HepG2 (cell line): Measurements from ENCODE around the gene ST6GALNAC4.

Experiments
- CEBPZ ChIP-seq: IDR thresholded peaks from 2 replicates; pipeline ENCODE4 v1.6.1; 2012; ENCODE audit warnings: low read length, improper control_type of control experiment
- CTCF ChIP-seq: sonication (generic); formaldehyde crosslinking; IDR thresholded peaks from 2 replicates; pipeline ENCODE4 v1.5.0; 2020; ENCODE audit warnings: mild to moderate bottlenecking, missing genetic modification reagents, moderate library complexity
- EZH2 ChIP-seq: conservative IDR thresholded peaks from 2 replicates; pipeline ENCODE4 v1.6.1; 2012; ENCODE audit warnings: mild to moderate bottlenecking, low read depth, low read length, moderate library complexity
- FOXK1 ChIP-seq: sonication (generic); formaldehyde crosslinking; IDR thresholded peaks from 2 replicates; pipeline ENCODE4 v1.4.0; 2020; ENCODE audit warnings: low read depth, missing genetic modification reagents, borderline replicate concordance
- JUN ChIP-seq: sonication (generic); formaldehyde crosslinking; IDR thresholded peaks from 2 replicates; pipeline ENCODE4 v1.4.0; 2020; ENCODE audit warnings: mild to moderate bottlenecking, missing genetic modification reagents
- POLR2A ChIP-seq, 2 experiments: IDR thresholded peaks; 2 replicates each; pipeline ENCODE4 v1.6.1; 2011; ENCODE audit warnings: low read depth in 2 of 2, low read length in 2 of 2, mild to moderate bottlenecking in 1 of 2, moderate library complexity in 1 of 2; ENCODE audit not compliant: insufficient read depth in 1 of 2
- RNF2 ChIP-seq: fragments of 450-650 bp; conservative IDR thresholded peaks from 2 replicates; pipeline ENCODE4 v1.6.1; 2016; ENCODE audit warnings: low read depth
- RORA ChIP-seq: sonication (generic); formaldehyde crosslinking; IDR thresholded peaks from 2 replicates; pipeline ENCODE4 v1.5.0; 2020; ENCODE audit warnings: mild to moderate bottlenecking, missing genetic modification reagents, moderate library complexity
- TGIF2 ChIP-seq: IDR thresholded peaks from 2 replicates; pipeline ENCODE4 v1.6.1; 2016; ENCODE audit warnings: control low read depth, missing compliant biosample characterization
- ZNF143 ChIP-seq: sonication (generic); formaldehyde crosslinking; IDR thresholded peaks from 2 replicates; pipeline ENCODE4 v1.4.0; 2020; ENCODE audit warnings: missing genetic modification reagents
- ZNF350 ChIP-seq: sonication (generic); formaldehyde crosslinking; IDR thresholded peaks from 2 replicates; pipeline ENCODE4 v1.4.0; 2020; ENCODE audit warnings: mild to moderate bottlenecking, low read depth, missing genetic modification reagents, borderline replicate concordance
- ZNF614 ChIP-seq: IDR thresholded peaks from 2 replicates; pipeline ENCODE4 v1.6.1; 2018; ENCODE audit warnings: missing biosample characterization, missing genetic modification reagents, inconsistent platforms, borderline replicate concordance
- ZSCAN30 ChIP-seq: sonication (generic); formaldehyde crosslinking; IDR thresholded peaks from 2 replicates; pipeline ENCODE4 v1.5.0; 2020; ENCODE audit warnings: mild to moderate bottlenecking, missing genetic modification reagents

- TF ChIP-seq RORA (no peak), ZNF143 (CRISPR knock-in tag) (no peak), ZSCAN30 (no peak), FOXK1 (no peak), RNF2 (no peak), EZH2 (no peak), JUN (CRISPR knock-in tag) (no peak), CTCF (CRISPR knock-in tag) (no peak), POLR2A (IDR thresholded peaks at IDR 0.05; ENCODE audit: insufficient read depth in 1 of 2, low read depth in 2 of 2, low read length in 2 of 2) (no peak), ZNF350 (CRISPR knock-in tag) (no peak), TGIF2 (CRISPR knock-in tag) (no peak), ZNF614 (no peak), CEBPZ (no peak)
These were observed 44.8 kb upstream of the ST6GALNAC4 start for GRCh38 chr9:127961613-127962155.
